ENCODE measurements around the gene PARP12. TPM values are rescaled to one million over a fixed set of nuclear protein-coding genes. Genes with fewer than 3 reads are reported as not detected.

The PARP12 gene
- total and polyA plus RNA-seq, 2 of the 8 experiments (the other 6 are each of a cell fraction or from before 2014, with no cell fraction given), result 9.0 to 21.5 TPM

DNA sequence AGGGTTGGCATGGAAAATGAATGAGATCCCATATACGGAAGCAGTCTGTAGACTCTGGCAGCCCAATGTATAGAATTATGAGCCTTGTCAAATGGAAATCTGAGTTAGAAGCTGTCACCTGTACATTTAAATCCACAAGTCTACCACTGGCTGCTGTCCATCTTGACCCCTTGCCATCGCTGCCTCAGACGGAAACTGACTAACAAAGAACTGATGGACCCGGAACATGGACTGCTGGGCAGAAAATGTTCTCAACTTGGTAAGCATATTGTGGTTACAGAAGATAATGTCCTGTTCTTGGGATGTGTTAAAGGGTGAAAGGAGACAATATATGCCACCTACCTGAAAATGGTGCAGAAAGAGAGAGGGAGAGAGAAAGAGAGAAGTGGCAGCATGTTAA is 37.5 kb downstream of the PARP12 start:
- Histone ChIP-seq H3K27me3 (replicated peaks in 1 of 4; ENCODE audit: control insufficient read depth in 3 of 4, extremely low read depth in 1 of 4, insufficient read depth in 3 of 4, low read length in 3 of 4) (no peaks in the 10 kb centered on the region), H3K9me3 (ENCODE audit: insufficient read depth in 2 of 2, low read depth in 1 of 2, low read length in 1 of 2) (no peaks in the 10 kb centered on the region), H3K14ac (ENCODE audit: insufficient read length) (no peak overlapping the region), H3K56ac (replicated peaks; ENCODE audit: insufficient read length, low read depth, low read length) (no peak overlapping the region), H2BK20ac (ENCODE audit: low read length) (no peak overlapping the region), H4K5ac (ENCODE audit: insufficient read length, low read depth, low read length) (no peak overlapping the region), H2AK5ac (ENCODE audit: low read depth, low read length) (no peak overlapping the region), H3K79me2 (ENCODE audit: control insufficient read depth in 1 of 2, insufficient read depth in 2 of 2, low read length in 2 of 2) (no peaks in the 10 kb centered on the region), H3K4me3 (ENCODE audit: extremely low read depth in 1 of 4, insufficient read depth in 2 of 4, low read depth in 3 of 4, low read length in 4 of 4) (no peak overlapping the region), H3K27ac (ENCODE audit: low read depth, low read length) (no peak overlapping the region), H3K36me3 (ENCODE audit: control insufficient read depth in 2 of 4, insufficient read depth in 4 of 4, low read length in 3 of 4) (no peaks in the 10 kb centered on the region), H3K4me2 (ENCODE audit: insufficient read depth in 1 of 2, low read depth in 2 of 2, low read length in 2 of 2) (no peak overlapping the region), H2BK5ac (ENCODE audit: low read depth, low read length) (no peak overlapping the region), H3K4ac (replicated peaks; ENCODE audit: insufficient read length, low read depth, low read length) (no peak overlapping the region), H3K9ac (replicated peaks in 1 of 4; ENCODE audit: extremely low read depth in 1 of 4, low read depth in 3 of 4, low read length in 3 of 4) (no peak overlapping the region), H2BK120ac (replicated peaks; ENCODE audit: low read depth, low read length) (no peak overlapping the region), H3K79me1 (ENCODE audit: low read depth, low read length) (0 out of 2 replicates have a peak, but pooled peaks cover 2% of the 10 kb centered on the region), H3K23ac (ENCODE audit: insufficient read length) (no peak overlapping the region), H3K18ac (ENCODE audit: extremely low read depth, low read length) (no peak overlapping the region), H3K23me2 (ENCODE audit: low read depth, low read length) (no peaks in the 10 kb centered on the region), H2BK15ac (ENCODE audit: low read length) (no peak overlapping the region), H3K4me1 (replicated peaks in 1 of 4; ENCODE audit: control insufficient read depth in 3 of 4, insufficient read depth in 4 of 4, low read length in 3 of 4) (no peaks in the 10 kb centered on the region), H4K8ac (ENCODE audit: extremely low read depth, insufficient read depth, low read length) (no peak overlapping the region), H2AFZ (ENCODE audit: low read length) (no peak overlapping the region), H2BK12ac (ENCODE audit: low read depth, low read length) (no peak overlapping the region), H4K91ac (replicated peaks; ENCODE audit: insufficient read length, low read length) (no peak overlapping the region), H4K20me1 (replicated peaks in 1 of 2; ENCODE audit: control insufficient read depth in 1 of 2, insufficient read depth in 2 of 2, low read length in 2 of 2) (no peaks in the 10 kb centered on the region)
- FAIRE-seq (no peak), DNase-seq (ENCODE audit: low read depth in 1 of 2, low spot score in 2 of 2) (no peak)
- CTCF ChIA-PET (ENCODE audit: partially characterized antibody), result interaction anchor here (1.5 kb wide), 1 partner anchor 19 kb away, joined by 4 read pairs; no protein-coding TSS in a partner anchor
- WGBS, 2 experiments (ENCODE audit: extremely low coverage in 1 of 2, insufficient coverage in 1 of 2, insufficient read length in 1 of 2, insufficient replicate concordance in 2 of 2, low coverage in 1 of 2, low lambda C conversion rate in 2 of 2, missing lambda C conversion rate in 1 of 2), result 84% methylated on average over 4 of the region's 4 CpGs; no CpG with 5 or more reads in 1 of the 2 experiments
- POLR2A ChIA-PET (ENCODE audit: partially characterized antibody), result interaction anchor here (0.8 kb wide), 1 partner anchor 19 kb away, joined by 3 read pairs; no protein-coding TSS in a partner anchor
- TF ChIP-seq SP2 (IDR thresholded peaks at IDR 0.05; ENCODE audit: low read length) (no peak), GABPA (IDR thresholded peaks at IDR 0.05; ENCODE audit: borderline replicate concordance, insufficient read depth, low read length) (no peak)

Measured in H1 (cell line).